GM21423 (cell line): ENCODE measurements around the gene ARHGAP33.
"Not testable (repeated sequence)": the region's sequence is repeated elsewhere in the genome, so short reads cannot be mapped to it uniquely, and the experiment has no call there.

Experiments
- ATAC-seq: cut with Tn5 transposase; IDR thresholded peaks from one replicate; pipeline ENCODE4 v1.9.1; 2021; ENCODE audit warnings: mild to moderate bottlenecking, moderate library complexity; ENCODE audit not compliant: unreplicated experiment

ARHGAP33 gene

DNA sequence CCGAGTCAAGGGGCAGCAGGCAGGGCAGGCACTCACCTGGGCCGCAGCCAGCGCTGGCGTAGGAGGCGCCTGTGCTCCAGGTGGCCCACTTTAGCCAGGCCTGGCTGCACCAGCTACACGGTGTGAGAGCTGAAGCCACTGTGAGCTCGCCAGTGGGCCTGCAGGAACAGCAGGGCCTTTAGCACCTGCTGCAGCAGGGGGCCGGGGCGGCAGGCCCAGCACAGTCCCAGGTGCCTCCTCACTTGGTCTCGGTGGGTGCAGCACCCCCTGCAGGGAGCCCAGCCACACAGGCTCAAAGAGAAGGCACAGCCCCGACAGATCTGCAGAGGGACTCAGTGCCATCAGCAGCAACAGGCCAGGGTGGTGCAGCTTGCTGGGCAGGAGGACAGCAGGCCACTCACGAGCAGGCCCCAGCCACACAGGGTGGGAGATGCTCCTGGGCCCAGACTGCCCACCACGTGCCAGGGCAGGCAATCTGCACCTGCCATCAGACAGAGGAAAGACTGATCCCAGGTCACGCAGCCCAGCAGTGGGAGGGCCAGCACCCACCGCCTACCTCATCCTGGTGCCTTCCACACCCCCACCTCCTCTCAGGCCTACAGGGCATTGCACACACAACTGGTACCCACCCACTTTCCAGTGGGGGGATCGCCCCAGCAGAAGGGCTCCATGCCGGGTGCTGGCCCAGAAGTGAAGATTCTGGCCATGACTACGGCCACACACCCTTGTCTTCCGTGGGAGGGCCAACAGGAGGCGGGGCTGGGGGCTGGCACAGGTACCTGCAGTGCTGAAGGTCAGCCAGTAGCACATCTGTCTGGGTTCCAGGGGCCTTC is 15.8 kb downstream of the ARHGAP33 start:
- no peak for ATAC-seq

- ATAC-seq, result no peak
These were observed 16.5 kb downstream of the ARHGAP33 start for GRCh38 chr19:35791814-35792279.

DNA sequence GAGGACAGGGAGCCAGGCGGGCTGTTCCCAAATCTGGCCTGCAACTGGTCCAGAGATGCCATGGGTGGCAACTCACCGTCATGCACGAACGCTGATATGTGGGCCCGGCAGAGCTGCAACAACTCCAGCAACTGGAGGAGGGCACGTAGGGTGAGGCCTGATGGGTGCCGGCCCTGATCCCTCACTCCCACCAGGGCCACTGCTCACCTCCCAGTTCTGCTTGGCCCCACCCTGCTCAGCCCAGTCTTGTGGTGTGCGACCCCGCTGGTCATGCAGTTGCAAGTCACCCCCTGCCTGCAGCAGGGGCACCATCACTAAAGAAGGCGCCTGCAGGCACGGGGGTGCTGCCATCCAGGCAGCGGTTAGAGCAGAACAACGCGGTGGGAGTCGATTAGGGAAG is 16.9 kb downstream of the ARHGAP33 start:
- no peak for ATAC-seq

DNA sequence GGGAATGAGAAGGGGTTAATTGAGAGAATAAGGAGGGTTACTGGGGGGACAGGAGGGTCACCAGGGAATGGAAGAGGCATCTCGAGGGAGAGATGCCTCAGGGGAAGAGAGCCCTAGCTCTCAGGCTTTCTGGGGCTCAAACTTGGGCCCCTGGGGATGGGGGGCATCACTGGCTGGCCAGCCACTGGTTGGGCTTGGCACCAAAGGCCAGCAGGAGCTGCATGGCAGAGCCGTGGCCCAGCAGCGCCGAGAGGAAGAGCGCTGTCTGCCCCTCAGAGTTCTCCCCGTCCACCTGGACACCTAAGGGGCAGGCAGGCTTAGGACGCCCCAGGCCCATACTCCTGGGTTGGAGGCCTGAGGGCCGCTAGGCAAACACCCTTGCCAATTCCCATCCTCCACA is 17.5 kb downstream of the ARHGAP33 start:
- no peak for ATAC-seq

- no peak for ATAC-seq
These were observed 18.2 kb downstream of the ARHGAP33 start for GRCh38 chr19:35793381-35794165.

GRCh38 chr19:35795564-35795963 is 20.2 kb downstream of the ARHGAP33 start:
- not testable (repeated sequence) for ATAC-seq

DNA sequence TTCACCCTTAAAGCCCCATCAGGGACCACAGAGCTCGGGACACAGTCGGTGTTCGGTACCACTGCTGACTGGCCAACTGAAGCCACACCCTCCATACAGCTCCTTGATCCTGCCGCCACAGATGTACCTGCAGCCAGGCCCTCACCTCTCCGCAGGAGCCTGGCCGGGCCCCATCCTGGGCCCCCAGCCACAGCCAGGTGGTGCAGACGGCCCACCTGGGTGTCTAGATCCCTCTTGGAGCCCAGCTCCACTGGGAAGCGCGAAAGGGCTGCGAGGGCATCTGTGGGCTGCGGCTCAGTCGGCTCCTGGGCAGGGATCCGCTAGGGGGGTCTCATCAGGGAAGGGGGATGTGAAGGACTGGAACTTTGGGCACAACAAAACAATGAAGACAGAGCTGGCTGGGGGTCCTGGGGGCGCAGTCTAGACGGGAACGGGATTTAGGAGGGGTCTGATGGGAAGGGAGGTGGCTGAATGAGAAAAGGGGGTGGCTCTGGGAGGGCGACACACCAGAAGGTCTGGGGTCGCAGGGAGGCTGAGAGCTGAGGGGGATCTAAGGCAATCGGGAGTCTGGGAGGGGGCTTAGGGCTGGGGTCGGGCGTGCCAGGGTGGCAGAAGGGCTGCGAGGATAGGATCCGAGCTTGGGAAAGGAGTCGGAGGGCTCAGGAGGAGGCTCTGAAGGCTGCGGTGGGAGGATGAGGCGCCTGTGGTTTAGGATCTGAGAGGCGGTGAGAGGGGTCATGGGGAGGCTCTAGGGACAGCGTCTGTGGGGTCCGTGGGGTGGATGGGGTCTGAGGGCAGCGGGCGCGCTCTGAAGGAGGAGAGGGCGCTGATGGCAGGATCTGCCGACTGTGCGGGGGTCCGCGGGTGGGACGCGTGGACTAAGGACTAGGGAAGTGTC is 21.5 kb downstream of the ARHGAP33 start:
- no peak for ATAC-seq

DNA sequence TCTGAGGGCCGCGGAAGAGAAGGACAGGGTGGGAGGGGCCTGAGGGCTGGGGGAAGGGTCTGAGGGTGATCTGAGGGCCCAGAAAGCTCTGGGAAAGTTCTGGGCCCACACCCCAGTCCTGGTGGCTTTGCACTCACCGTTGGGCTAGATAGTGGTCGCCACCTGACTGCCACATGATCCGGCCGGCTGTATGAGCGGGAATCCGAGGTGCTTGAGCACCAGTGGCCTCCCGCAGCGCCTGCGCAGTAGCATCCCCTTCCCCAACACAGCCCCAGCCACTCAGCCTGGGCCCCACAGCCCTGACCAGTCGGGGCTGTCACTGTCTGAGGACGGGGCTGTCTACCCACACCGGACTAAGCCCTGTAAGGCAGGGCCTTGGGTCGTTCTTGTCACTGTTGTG is 22.3 kb downstream of the ARHGAP33 start:
- no peak for ATAC-seq

DNA sequence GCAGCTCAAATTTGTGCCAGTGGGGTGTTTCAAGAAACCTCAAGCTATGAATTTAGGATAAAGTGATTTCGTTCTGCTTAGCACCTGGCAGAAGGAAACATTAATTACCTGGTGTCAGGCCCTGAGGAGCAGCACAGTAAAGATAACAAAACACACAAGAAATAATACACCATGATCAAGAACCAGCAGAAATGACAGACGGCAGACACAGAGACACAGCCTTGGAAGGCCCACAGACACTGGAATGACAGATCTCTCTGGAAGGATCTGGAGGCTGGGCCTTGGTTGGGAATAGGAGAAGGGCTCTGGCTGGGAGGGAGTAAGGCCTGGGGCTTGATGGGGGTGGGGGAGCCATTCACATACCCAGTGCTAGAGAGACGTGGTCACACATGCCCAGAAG is 26.5 kb downstream of the ARHGAP33 start:
- ATAC-seq, result no peak

GRCh38 chr19:35805526-35806102 is 30.2 kb downstream of the ARHGAP33 start:
- ATAC-seq, result no peak

DNA sequence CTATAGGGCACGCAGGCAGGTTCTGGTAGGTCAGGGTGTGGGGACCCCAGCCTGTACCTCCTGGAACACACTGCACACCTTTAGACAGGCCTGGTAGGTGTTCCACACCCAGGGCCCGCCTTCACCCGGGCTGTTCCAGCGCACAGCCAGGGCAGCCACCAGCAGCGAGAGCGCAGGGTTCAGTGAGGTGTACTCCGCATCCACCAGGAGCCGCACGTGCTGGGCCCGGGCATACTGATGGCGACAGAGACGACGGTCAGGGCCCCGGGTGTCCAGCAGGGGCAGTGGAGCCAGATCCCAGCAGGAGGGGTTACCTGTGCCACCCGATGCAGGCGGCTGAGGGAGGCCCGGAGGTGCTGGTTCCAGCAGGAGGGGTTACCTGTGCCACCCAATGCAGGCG is 31.2 kb downstream of the ARHGAP33 start:
- ATAC-seq, result no peak

GRCh38 chr19:35807633-35808032 is 32.3 kb downstream of the ARHGAP33 start:
- ATAC-seq, result no peak

DNA sequence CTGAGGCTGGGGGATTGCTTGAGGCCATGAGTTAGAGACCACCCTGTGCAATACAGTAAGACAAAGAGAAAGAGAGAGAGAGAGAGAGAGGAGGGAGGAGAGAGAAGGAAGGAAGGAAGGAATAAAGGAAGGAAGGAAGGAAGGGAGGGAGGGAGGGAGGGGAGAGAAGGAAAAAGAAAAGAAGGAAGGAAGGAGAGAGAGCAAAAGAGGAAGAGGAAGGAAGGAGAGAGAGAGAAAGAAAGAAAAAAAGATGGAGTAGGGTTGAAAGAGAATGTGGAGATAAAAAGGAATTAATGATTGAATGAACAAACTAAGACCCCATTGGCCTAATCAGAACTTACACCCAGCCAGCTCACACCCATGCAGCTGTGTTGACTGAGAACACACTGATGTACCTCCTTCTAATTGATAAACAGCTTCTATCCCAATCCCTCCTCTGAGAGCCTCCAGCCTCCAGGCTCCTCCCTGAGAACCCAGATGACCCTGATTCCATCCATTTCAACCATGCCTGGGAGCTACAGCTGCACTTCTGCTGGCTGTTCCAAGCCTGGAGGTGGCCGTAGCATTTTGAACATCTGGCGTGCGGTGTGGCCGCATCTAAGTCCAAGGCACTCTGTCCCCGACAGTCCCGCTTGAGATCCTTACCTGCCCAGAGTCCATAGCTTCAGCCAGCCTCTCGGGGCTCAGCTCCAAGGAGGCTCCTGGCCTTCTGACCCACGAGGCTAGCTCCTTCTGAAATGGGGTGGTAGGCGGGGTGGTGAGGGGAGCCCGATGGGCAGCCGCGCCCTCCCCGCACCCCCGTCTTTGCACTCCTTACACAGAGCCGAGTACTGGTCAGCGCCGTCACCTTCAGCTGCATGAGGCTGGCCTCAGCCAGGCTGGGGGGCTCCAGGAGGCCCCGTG is 36.2 kb downstream of the ARHGAP33 start:
- no peak for ATAC-seq

DNA sequence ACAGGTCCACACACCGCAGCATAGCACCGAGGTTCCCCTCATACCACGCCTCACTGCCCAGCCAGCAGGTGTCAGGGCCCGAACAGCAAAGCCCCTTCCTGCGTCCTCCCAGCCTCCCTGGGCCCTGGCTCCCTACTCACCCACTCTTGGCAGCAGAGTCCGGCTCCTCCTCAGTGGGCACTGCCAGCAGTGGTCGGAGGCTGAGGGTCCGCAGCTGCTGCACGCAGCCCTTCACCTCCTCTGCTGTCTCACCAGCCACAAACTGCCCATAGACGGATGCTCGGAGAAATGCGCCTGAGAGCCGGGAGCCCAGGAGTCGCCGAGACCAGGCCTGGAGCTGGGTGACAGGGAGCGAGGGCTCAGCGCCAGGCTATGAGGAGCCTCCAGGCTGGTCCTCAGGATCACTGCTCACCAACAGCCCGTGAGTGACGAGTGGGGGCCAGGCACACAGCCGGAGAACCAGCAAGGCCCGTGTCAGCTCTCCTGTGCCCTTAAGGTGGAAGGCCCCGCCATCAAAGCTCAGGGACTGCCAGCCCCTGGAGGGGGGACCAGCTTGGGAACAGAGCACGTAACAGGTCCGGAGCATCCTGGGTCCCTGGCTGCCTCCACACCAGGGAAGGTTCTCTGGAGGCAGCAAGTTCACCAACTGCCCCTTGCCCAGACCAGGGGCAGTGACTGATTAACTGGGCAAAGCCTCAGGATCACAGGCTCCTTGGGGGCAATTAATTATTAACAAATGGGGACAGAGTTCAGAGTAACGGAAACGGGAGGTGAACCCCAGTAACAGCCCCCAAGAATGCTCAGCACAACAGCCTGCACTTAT is 37.1 kb downstream of the ARHGAP33 start, which contains the start of gene PRODH2:
Gene PRODH2 (minus strand): TSS at position 626 of the 823 bp plus-strand sequence. CDS start 40 bp downstream, at position 586.
- no peak for ATAC-seq

- ATAC-seq, result no peak
These were observed 37.9 kb downstream of the ARHGAP33 start for GRCh38 chr19:35813043-35813890.

- ATAC-seq, result no peak
These were observed 40.9 kb downstream of the ARHGAP33 start for GRCh38 chr19:35816262-35816661.

DNA sequence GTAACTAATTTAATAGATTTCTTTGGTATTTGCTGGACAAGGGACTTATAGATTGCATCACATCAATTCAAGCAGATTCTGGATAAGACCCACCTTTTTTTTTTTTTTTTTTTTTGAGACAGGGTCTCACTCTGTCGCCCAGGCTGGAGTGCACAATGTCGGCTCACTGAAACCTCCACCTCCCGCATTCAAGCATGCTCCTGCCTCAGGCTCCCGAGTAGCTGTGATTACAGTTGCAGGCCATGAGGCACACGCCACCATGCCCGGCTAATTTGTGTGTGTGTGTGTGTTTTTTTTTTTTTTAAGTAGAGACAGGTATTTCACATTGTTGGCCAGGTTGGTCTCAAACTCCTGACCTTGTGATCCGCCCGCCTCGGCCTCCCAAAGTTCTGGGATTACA is 41.5 kb downstream of the ARHGAP33 start:
- ATAC-seq, result no peak

DNA sequence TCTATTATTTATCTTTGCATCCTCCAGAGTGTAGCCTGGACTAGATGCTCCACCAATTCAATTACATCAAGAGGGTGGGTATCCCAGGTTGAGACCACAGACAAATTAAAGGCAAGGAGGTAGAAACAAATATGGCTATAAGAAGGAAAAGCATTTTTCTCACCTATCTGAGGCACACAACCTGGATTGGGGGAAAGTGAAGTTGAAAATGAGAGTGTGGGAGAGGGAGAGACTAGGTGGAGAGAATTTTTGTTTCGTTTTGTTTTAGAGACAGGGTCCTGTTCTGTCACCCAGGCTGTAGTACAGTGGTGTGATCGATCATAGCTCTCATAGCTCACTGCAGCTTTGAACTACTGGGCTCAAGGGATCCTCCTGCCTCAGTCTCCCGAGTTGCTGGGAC is 43.1 kb downstream of the ARHGAP33 start:
- ATAC-seq, result no peak
